HK-2 (cell line): Measurements from ENCODE around the gene CELA2B.
"Not testable (repeated sequence)": the region's sequence is repeated elsewhere in the genome, so short reads cannot be mapped to it uniquely, and the experiment has no call there.

Experiments used
- DNase-seq: peaks from one replicate; pipeline ENCODE4 v3.0.0-alpha.2; 2018; ENCODE audit not compliant: unreplicated experiment

Gene CELA2B

DNA sequence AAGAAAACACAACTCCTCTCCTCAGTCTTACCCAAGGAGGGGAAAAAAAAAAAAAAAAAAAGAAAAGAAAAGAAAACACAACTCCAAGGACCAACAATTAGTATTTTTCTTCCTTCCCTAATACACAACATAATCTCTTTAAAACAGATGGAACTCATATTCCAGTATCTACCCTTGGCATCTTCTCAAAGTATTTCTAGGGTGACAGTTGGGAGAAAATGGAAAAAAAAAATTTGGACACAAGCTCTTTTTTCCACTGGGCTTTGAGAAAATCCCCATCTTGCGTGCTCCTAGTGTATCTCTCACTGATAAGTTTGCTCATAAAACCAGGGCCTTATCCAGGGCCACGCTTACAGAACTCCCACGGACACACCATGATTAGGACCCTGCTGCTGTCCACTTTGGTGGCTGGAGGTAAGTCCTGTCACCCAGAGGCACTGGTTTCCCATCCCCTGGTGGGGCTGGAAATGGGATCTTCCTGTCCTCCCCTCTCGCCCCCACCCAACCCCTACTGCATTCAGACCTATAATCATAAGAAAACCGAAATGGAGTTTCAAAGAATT lies at the start of gene CELA2B:
Gene CELA2B (plus strand): TSS at position 353 of the 563 bp plus-strand sequence. CDS start 22 bp downstream, at position 375.
- no peak for DNase-seq

DNA sequence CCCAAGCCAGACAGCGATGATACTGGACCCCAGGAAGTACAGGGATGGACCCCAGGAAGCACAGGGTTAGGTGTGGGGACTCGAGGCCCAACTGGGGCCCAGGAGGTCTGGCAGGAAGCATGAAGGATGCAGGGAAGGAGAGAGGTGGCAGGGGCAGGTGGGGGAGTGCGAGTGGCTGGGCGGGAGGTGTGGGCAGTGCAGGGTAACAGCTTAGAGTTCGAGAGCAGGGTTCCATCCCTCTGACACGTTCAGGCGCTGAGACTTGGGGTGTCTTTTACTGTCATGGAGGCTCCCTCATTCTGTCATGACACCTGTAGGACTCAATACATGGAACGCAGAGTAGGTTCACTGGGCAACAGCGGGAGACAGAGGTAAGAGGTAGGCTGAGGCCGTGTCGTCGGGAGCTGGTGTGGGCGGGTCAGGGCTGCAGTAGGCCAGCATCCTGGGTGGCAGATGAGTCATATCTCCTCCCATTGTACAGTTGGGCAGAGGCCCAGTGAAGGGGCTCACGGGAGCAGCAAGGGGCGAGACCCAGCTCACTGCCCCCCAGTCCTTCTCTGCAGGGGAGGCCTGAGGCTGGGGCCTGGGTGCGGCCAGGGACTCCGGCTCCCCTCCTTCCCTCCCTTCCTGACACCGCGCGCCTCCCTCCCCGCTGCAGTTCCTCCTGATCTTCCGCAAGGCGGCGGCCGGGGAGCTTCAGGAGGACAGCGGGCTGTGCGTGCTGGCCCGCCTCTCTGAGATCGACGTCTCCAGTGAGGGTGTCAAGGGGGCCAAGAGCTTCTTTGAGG lies 49.2 kb upstream of the CELA2B start:
- no peak for DNase-seq

DNA sequence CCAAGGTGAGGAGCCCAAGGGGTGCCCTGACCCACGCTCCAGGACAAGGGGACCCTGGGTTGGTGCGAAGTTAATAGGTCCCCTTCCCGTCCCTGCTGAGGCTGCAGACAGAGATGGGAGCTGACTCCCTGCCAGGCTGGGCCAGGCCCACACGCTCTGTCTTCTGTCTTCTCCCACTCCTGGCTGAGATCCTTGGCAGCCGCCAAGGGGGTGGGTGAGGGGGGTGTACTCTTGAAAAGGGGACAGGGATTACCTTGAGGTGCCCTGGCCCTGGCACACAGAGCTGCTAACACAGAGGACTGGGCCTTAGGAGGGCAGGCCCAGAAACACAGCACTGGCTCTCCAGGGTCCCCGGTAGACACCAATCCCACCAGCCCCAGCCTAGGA lies 48.6 kb upstream of the CELA2B start:
- no peak for DNase-seq

DNA sequence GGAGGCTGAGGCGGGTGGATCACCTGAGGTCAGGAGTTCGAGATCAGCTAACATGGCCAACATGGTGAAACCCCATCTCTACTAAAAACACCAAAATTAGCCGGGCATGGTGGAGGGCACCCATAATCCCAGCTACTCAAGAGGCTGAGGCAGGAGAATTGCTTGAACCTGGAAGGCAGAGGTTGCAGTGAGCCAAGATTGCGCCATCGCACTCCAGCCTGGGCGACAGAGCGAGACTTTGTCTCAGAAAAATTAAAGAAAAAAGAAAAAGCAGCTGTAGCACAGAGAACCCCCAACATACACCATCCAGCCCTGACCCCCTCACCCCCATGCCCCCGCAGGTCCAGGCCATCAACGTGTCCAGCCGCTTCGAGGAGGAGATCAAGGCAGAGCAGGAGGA lies 47.7 kb upstream of the CELA2B start:
- DNase-seq, result not testable (repeated sequence)

DNA sequence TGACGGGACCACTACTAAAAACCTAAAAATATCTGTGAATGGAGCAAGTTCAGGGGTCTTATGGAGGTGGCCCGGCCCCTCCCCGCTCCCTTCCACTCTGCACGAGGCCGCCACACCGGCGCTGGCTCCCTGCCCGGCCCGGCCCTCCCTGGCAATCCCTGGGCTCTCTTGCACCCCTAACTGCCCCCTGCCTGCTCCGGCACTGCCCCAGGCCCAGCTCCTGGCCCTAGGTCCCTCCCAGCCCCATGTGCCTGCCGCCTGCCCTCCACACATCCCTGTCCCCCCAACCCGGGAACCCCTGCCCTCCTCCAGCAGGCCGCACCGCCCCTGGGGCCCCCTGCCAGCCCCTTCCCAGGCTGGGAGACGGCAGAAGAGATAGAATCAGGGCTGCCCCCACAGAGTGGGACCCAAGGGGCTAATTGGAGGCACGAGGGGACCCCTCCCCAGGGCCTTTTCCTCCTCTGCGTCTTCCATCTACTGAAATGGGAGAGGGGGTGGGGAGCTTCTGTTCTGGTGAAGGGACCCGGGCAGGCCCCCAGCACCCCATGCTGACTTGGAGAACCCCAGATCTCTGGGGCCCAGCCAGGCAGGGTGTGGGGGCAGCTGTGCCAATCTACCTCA lies 47.0 kb upstream of the CELA2B start:
- DNase-seq, result no peak

DNA sequence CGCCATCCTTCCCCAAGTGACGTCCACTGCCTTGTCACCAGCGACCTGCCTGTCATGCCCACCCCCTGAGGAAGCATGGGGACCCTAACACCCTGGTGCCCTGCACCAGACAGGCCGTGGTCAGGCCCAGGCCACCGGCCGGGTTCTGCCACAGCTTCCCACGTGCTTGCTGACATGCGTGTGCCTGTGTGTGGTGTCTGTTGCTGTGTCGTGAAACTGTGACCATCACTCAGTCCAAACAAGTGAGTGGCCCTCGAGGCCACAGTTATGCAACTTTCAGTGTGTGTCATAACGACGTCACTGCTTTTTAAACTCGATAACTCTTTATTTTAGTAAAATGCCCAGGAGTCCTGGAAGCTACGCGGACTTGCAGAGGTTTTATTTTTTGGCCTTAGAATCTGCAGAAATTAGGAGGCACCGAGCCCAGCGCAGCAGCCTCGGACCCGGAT lies 46.2 kb upstream of the CELA2B start:
- no peak for DNase-seq

DNA sequence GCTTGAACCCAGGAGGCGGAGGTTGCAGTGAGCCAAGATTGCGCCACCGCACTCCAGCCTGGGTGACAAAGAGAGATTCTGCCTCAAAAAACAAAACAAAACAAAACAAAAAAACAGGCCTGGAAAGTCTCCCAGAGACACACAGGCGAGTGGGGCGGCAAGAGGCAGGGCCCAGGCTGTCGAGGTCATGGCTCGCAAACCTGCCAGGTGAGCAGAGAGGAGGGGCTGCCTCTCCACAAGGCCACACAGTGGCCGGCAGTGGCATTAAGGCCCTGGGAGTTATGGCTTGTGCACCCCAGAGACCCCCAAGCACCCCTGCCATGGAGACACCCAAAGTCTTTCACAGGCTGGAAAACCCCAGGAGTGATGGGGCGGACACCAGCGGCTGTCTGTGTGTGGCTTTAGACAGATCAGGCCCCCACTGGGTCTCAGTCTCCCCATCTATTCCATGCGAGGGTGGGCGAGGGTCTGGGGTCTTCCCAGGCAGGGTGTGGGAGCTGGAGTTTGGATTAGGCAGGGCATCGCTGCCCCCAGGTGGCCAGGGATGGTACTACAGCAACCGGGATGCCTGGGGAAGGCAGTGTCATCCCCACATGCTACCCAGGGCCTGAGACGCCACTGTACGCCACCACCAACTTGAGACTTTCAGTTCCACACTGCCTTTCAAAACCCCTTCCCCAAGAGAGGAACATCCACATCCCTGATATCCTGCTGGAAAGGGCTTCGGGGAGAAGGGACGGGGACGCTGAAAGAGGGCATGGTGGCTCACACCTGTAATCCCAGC lies 44.9 kb upstream of the CELA2B start:
- peak; percentile 77 for DNase-seq

DNA sequence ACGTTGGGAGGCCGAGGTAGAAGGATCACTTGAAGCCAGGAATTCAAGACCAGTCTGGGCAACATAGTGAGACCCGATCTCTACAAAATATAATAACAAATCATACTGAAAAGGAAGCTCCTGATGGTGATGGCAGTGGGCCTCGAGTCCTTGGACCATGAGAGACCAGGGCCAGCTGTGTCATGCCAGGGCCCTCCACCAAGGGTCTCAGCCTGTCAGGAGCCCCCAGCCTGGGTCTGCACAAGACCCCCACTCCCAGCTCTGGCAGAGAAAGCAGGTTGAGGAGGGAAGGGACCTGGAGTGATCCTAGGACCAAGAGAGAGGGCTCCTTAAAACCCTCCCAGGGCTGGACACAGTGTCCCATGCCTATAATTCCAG lies 44.3 kb upstream of the CELA2B start:
- DNase-seq, result no peak

DNA sequence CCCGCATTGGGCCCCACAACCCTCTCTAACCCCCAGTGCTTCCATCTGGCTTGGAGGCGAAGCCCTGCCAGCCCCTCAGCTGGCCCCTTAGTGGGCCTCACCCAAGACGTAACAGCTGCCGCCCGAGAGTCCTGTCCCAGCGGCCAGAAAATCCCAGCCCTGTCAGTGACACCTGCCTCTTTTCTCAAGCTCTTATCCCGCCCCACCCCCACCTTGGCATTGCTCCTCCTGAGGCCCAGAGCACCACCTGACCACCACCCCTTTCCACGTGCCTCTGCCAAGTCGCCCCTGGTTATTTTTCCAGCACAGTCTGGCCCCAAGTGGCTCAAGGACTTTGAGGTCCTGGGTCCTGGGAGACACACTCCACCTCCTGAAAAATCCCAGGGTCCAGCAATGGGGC lies 43.6 kb upstream of the CELA2B start:
- no peak for DNase-seq

DNA sequence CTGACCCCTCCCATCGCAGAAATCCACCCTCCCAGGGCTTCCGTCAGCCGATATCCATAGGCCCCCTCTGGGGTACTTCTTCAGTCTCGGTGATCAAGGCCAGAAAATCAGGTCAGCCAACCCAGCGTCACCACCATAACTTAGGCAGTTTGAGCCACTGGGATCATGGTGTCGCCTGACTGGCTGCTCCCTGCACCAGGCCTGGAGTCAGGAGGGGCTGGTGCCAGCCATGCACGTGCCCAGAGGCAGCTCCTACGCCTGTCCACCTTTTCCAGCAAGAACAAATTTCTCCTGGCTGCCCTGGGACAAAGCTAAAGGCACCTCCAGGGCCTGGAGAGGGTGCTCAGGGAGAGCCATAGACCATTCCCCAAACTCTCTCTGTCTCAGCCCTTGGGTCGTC lies 42.4 kb upstream of the CELA2B start:
- no peak for DNase-seq

DNA sequence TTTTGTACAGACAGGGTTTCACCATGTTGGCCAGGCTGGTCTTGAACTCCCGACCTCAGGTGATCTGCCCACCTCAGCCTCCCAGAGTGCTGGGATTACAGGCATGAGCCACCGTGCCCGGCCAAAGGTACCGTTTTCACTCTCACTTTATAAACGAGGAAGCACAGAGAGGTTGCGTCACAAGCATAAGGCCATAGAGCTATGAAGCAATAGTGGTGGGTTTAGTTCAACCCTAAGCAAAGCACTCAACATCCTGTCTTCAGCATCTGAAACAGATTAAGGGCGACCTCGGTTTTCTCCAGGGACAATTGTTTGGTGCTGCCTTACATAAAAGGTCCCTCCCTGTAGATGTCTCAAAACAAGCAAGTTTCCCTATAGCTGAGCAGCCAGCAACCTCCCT lies 41.2 kb upstream of the CELA2B start:
- not testable (repeated sequence) for DNase-seq

DNA sequence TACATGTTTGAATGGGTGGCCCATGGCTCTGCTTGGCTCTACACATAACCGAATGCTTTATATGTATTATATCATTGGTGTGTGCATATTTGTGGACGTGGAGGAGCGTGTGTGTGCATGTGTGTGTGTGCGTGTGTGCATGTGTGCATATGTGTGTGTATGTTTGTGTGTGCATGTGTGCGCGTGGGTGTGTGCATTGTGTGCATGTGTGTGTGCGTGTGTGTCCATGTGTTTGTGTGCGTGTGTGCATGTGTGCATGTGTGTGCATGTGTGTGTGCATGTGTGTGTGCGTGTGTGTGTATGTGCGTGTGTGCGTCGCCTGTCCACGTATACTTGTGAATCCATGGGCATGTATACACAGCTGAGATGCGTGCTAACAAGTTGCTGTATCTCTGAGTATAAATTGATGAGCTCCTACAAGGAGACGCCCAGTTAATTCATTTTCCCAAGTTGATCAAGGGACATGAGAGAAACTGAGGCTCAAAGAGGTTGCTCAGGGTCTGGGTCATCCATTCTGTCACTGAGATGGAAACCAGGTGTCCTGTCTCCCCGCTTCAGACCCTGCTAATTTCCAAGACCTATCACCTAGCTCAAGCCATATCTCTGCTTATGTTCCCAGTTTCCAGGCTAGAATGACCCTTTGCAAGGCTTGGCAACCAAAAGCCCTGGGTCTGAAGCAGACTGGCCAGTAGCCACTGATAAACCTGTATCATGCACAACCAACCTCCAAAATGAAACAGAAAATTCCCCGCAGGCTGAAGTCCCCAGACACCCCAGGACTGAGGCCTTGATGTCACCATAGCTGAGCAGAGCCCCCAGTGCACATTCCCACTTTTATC lies 40.4 kb upstream of the CELA2B start:
- no peak for DNase-seq

DNA sequence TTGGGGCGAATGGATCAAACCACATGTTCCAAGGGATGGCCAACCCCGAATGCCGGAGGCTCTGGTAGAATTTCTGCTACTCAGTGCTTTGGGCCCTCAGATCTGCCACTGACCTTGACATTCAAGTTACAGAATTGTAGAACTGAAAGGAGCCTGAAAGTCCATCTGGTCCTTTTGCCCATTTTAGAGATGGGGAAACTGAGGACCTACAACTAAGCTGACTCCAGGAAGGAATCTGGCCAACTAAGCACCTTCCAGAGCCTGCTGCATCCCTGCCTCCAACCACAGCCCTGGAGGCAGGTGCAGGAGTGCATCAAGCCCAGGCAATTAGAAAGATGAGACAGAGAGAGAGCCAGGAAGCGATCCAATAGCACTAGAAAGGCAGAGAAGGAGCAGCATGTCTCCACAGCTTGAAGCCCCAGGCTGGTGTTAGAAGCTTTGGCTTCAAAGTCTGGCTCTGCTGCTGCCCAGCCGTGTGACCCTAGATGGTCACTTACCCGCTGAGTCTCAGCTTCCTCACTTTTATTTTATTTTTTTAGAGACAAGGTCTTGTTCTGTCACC lies 38.9 kb upstream of the CELA2B start:
- no peak for DNase-seq

DNA sequence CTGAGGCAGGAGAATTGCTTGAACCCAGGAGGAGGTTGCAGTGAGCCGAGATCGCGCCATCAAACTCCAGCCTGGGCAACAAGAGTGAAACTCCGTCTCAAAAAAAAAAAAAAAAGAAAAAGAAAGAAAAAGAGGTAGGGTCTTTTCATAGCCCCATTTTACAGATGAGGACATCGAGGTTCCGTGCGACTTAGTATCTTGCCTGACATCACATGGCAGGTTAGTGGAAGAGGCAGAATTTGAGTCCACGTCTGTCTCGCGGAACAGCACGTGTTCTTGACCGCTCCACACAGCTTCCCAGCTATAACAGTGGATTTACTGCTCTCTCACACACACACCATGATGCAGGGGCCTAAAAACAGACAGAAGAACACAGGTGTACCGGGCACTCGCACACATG lies 36.6 kb upstream of the CELA2B start:
- no peak for DNase-seq

DNA sequence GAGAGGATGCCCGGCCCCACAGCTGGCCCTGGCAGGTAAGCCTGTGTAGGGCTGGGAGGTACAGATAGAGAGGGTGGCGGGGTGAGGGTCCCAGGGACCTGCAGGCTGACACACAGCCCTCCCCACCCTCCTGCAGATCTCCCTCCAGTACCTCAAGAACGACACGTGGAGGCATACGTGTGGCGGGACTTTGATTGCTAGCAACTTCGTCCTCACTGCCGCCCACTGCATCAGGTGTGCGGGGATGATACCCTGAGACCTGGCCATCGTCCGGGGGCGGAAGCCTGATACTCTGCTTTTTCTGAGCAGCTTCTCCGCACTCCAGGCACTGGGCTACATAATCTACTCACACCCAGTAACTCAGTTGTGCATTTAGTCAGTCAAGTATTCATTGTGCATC lies 35.5 kb upstream of the CELA2B start:
- DNase-seq, result no peak

DNA sequence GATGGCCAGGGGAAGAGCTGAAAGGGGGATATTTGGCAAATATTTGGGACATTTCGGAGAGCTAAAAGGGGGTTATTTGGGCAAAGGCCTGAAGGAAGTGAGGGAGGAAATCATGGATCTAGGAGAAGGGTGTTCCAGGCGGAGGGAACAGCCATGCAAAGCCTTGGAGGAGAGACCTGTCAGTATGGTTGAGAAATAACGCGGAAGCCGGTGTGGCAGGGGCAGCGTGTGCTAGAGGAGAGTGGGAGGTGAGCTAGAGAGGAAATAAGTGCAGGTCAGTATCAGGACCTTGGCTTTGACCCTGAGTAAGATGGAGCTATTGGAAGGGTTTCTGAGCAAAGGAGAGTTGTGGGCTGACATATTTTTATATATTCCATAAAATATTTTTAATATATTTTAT lies 34.7 kb upstream of the CELA2B start:
- DNase-seq, result no peak

DNA sequence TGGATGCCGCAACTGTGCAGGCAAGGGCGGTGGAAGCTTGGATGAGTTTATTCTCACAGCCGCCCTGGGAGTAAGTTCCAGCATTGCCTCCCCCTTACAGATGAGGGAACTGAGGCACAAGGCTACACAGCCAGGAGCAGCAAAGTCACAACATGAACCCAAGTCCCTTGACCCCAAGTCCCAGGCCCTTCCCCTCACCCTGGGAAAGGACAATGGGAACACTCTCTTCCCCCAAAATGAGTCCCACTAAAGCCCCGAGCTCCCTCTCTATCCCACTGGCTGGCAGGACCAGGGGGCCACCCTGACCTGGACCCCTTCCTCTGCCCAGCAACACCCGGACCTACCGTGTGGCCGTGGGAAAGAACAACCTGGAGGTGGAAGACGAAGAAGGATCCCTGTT lies 33.8 kb upstream of the CELA2B start:
- no peak for DNase-seq

DNA sequence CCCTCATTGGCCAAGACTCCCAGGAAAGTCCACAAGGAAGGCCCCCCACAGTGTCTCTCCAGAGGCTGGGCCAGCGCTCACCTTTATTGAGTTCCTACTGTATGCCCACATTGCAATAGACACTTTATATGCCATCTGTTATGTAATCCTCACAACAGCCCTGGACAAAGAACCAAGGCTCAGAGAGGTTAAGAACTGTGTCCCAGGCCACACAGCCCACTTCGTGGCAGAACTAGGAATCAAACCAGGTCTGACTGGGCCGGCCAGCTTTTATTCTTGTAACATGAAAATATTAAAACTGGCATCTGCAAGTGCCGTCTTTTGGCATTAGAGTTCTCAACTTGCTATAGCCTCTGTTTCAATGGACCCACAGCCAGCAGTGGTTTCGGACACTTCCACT lies 33.1 kb upstream of the CELA2B start:
- no peak for DNase-seq

DNA sequence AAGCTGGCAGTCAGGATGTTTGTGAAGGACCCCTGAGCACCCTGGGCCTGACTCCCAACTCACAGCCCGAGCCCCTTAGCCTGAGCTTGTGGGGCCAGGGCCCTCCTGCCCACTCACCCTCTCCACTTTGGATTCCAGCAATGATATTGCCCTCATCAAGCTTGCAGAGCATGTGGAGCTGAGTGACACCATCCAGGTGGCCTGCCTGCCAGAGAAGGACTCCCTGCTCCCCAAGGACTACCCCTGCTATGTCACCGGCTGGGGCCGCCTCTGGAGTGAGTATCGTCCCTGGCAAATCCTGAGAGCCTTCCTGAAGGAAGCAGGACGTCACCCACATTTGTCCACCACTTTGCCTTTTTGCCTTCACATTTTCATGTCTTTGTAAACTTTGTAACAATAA lies 32.6 kb upstream of the CELA2B start:
- DNase-seq, result no peak

DNA sequence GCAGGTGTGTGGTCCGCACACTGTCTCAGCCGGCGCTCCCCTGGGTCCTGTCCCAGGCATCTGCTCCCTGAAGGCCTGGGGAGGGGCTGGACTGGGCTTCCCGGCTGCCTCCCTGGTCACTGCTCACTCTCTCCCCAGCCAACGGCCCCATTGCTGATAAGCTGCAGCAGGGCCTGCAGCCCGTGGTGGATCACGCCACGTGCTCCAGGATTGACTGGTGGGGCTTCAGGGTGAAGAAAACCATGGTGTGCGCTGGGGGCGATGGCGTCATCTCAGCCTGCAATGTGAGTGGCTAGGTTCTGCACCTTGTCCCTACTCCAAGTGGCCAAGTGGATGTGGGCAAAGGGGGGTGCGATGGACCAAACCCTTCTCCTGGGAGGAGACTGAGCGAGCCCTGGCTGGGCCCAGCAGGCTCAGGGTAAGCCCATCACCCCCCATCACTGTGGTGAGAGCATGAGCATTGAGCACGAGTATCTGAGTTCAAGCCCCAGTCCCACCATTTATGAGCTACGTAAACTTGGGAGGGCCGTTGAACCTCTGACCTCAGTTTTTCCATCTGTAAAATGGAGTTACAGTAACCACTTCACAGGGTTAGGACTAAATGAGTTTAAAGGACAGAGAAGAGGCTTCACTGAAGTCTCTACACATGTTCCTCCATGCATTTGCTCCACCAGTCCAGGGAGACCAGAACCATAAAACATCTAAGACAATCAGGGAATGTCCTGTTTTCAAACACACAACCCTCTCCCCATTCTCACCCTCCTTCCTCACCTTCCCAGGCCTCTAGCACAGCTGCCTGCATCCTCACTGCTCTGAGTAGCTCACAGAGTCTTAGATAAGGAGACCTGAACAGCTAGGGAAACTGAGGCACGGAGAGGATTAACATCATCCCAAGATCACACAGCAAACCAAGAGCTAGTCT lies 31.2 kb upstream of the CELA2B start:
- no peak for DNase-seq
